Colonic mucosa (tissue), 4 donors: ENCODE results near the gene OR2L13. TPM values are rescaled to one million over a fixed set of nuclear protein-coding genes. Genes with fewer than 3 reads are reported as not detected.

Source experiments
- DNase-seq: peaks from one replicate; pipeline ENCODE4 v3.0.0-alpha.2; 2020
- H3K27ac ChIP-seq: fragments of 200-600 bp; one replicate; pipeline ENCODE4 v1.8.0; 2021
- H3K27me3 ChIP-seq: fragments of 200-600 bp; one replicate; pipeline ENCODE4 v1.8.0; 2021
- H3K36me3 ChIP-seq: fragments of 200-600 bp; one replicate; pipeline ENCODE4 v1.8.0; 2021
- H3K4me1 ChIP-seq: fragments of 200-600 bp; one replicate; pipeline ENCODE4 v1.8.0; 2021; ENCODE audit warnings: mild to moderate bottlenecking
- H3K4me3 ChIP-seq: fragments of 200-600 bp; one replicate; pipeline ENCODE4 v1.8.0; 2021
- H3K9ac ChIP-seq, 2 donors: one replicate each; pipeline ENCODE4 v1.7.0; 2013; ENCODE audit warnings: control low read depth in 2 of 2, low read depth in 2 of 2, low read length in 2 of 2
- H3K9me3 ChIP-seq: fragments of 200-600 bp; one replicate; pipeline ENCODE4 v1.8.0; 2021
- CTCF ChIP-seq: fragments of 200-600 bp; IDR thresholded peaks from one replicate; pipeline ENCODE4 v1.8.0; 2022; ENCODE audit warnings: antibody characterized with exemption, mild to moderate bottlenecking
- intact Hi-C: fragments of 100-400 bp; cut with DNase I; formaldehyde crosslinking; loops from one replicate; pipeline ENCODE4 v1.14.1; 2022
- total RNA-seq, 2 donors: library from RNA; stranded (reverse); fragmentation: NEBNext Ultra II Directional in 1 of 2; extraction: Animal tissue kit (Norgen Biotek cat#: 25700) in 1 of 2; gene quantifications; one replicate each; pipeline ENCODE4 v1.2.1, GENCODE V29; 2021
- donor health status: healthy.
- donor health status: DM: no; HTN: no; CAD: no.
- donor health status: DM: no; HTN: no; CAD: no.

Gene OR2L13
- total RNA-seq, result not detected

- Histone ChIP-seq H3K9me3 (no peaks in the 10 kb centered on the region), H3K36me3 (no peaks in the 10 kb centered on the region), H3K4me3 (no peak within 1 kb of the TSS), H3K9ac (no peak within 1 kb of the TSS), H3K4me1 (no peaks in the 10 kb centered on the region), H3K27ac (no peak within 1 kb of the TSS), H3K27me3 (no peaks in the 10 kb centered on the region)
- no peak for DNase-seq
- no peak for TF ChIP-seq CTCF
- intact Hi-C loops, result no loop called here
These were observed at the start of gene OR2L13 for GRCh38 chr1:248094884-248095283. Gene OR2L13 (plus strand): TSS chr1:248095184. CDS start chr1:248099376, 4,192 bp downstream.

GRCh38 chr1:248045209-248045608, 49.8 kb upstream of the OR2L13 start:
- no peaks in the 10 kb centered on the region for H3K4me1 ChIP-seq
- no peaks in the 10 kb centered on the region for H3K36me3 ChIP-seq
- no peak overlapping the region for H3K9ac ChIP-seq
- no peak overlapping the region for H3K4me3 ChIP-seq
- H3K27me3 ChIP-seq, result no peaks in the 10 kb centered on the region
- intact Hi-C loops, result no loop called here
- H3K9me3 ChIP-seq, result no peaks in the 10 kb centered on the region
- no peak for DNase-seq
- no peak for TF ChIP-seq CTCF
- H3K27ac ChIP-seq, result no peak overlapping the region

- no peak for DNase-seq
- H3K9ac ChIP-seq, result no peak within 1 kb of the TSS
- TF ChIP-seq CTCF, result no peak
- no peaks in the 10 kb centered on the region for H3K36me3 ChIP-seq
- intact Hi-C loops, result no loop called here
- no peaks in the 10 kb centered on the region for H3K9me3 ChIP-seq
- no peak within 1 kb of the TSS for H3K27ac ChIP-seq
- no peaks in the 10 kb centered on the region for H3K27me3 ChIP-seq
- H3K4me1 ChIP-seq, result no peaks in the 10 kb centered on the region
- H3K4me3 ChIP-seq, result no peak within 1 kb of the TSS
These were observed 48.4 kb upstream of the OR2L13 start, which contains the start of gene OR2L3 for GRCh38 chr1:248046536-248046935. Gene OR2L3 (plus strand): TSS chr1:248046836. CDS start chr1:248060682, 13,846 bp downstream.

GRCh38 chr1:248047008-248047407, 48.0 kb upstream of the OR2L13 start:
- Histone ChIP-seq H3K4me3 (no peak overlapping the region), H3K27ac (no peak overlapping the region), H3K9me3 (no peaks in the 10 kb centered on the region), H3K27me3 (no peaks in the 10 kb centered on the region), H3K9ac (no peak overlapping the region), H3K4me1 (no peaks in the 10 kb centered on the region), H3K36me3 (no peaks in the 10 kb centered on the region)
- intact Hi-C loops, result no loop called here
- no peak for TF ChIP-seq CTCF
- DNase-seq, result no peak

GRCh38 chr1:248054671-248055070, 40.3 kb upstream of the OR2L13 start:
- no peaks in the 10 kb centered on the region for H3K27me3 ChIP-seq
- H3K36me3 ChIP-seq, result no peaks in the 10 kb centered on the region
- DNase-seq, result no peak
- H3K9ac ChIP-seq, result no peak overlapping the region
- H3K27ac ChIP-seq, result no peak overlapping the region
- H3K4me3 ChIP-seq, result no peak overlapping the region
- no peak for TF ChIP-seq CTCF
- intact Hi-C loops, result no loop called here
- H3K4me1 ChIP-seq, result no peaks in the 10 kb centered on the region
- no peaks in the 10 kb centered on the region for H3K9me3 ChIP-seq

GRCh38 chr1:248055261-248055660, 39.7 kb upstream of the OR2L13 start:
- no peaks in the 10 kb centered on the region for H3K36me3 ChIP-seq
- TF ChIP-seq CTCF, result no peak
- H3K9me3 ChIP-seq, result no peaks in the 10 kb centered on the region
- H3K27me3 ChIP-seq, result no peaks in the 10 kb centered on the region
- intact Hi-C loops, result no loop called here
- no peak overlapping the region for H3K4me3 ChIP-seq
- H3K9ac ChIP-seq, result no peak overlapping the region
- H3K4me1 ChIP-seq, result no peaks in the 10 kb centered on the region
- H3K27ac ChIP-seq, result no peak overlapping the region
- DNase-seq, result no peak
